ENCODE measurements around the gene LYRM4.

DNA sequence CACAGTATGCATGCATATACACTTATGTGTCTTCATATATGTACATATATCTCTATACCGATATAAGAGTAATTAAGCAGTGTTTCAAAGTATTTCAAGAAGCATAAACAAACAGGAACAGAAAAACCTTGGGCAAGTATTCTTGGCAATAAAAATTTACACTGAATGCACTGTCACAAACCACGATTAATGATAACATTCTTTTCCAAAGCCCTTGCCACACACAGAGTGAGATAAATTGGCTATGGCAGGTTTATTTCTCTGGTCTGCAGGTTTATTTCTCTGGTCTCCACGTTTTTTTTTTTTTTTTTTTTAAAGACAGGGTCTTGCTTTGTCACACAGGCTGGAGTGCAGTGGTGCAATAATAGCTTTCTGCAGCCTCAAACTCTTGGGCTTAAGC, 102.6 kb downstream of the LYRM4 start:
- TF ChIP-seq EZH2phosphoT487 (IDR thresholded peaks at IDR 0.05; ENCODE audit: low read depth): no peak
- no peak for TF ChIP-seq CTCF (IDR thresholded peaks at IDR 0.05; ENCODE audit: low read depth, low read length)
